Suprapubic skin (tissue), 4 donors: ENCODE data around the gene ACO1. TPM values are rescaled to one million over a fixed set of nuclear protein-coding genes. Genes with fewer than 3 reads are reported as not detected.

ENCODE experiments used
- DNase-seq, 2 donors: peaks; one replicate each; pipeline ENCODE4 v3.0.0-alpha.2; 2019; ENCODE audit warnings: low spot score in 2 of 2
- H3K27ac ChIP-seq: fragments of 200-600 bp; sonication (generic); one replicate; pipeline ENCODE4 v1.5.1; 2019
- H3K27me3 ChIP-seq: fragments of 200-600 bp; sonication (generic); one replicate; pipeline ENCODE4 v1.5.1; 2019
- H3K36me3 ChIP-seq: fragments of 200-600 bp; sonication (generic); one replicate; pipeline ENCODE4 v1.5.1; 2019
- H3K4me1 ChIP-seq: fragments of 200-600 bp; sonication (generic); one replicate; pipeline ENCODE4 v1.5.1; 2019
- H3K4me3 ChIP-seq: fragments of 200-600 bp; sonication (generic); one replicate; pipeline ENCODE4 v1.5.1; 2019; ENCODE audit warnings: mild to moderate bottlenecking
- H3K9me3 ChIP-seq: fragments of 200-600 bp; sonication (generic); one replicate; pipeline ENCODE4 v1.5.1; 2019
- EP300 ChIP-seq: sonication (generic); formaldehyde crosslinking; IDR thresholded peaks from one replicate; pipeline ENCODE4 v1.6.1; 2017; ENCODE audit warnings: antibody characterized with exemption
- POLR2A ChIP-seq, 2 donors: fragments of 450-650 bp; IDR thresholded peaks; one replicate each; pipeline ENCODE4 v1.6.1; 2017; ENCODE audit warnings: antibody characterized with exemption in 2 of 2, mild to moderate bottlenecking in 2 of 2, moderate library complexity in 2 of 2
- POLR2AphosphoS5 ChIP-seq, 3 donors: sonication (generic); formaldehyde crosslinking; IDR thresholded peaks; one replicate each; pipeline ENCODE4 v1.6.1; 2017; ENCODE audit warnings: antibody characterized with exemption in 3 of 3
- WGBS: methylation state at CpG from one replicate; pipeline ENCODE4 v1.1.5; 2018; 5-methylcytosine and 5-hydroxymethylcytosine counted together
- total RNA-seq, 4 donors: library from RNA; depleted of rRNA; stranded (reverse); fragments of >200 nt; gene quantifications; one replicate each; pipeline ENCODE4 v1.1.0, GENCODE V29; 2016
- TF ChIP-seq, protein P1 (sequence below), 2 donors: fragments of 200-600 bp in 1 of 2; fragments of 450-650 bp in 1 of 2; sonication (generic) in 1 of 2; IDR thresholded peaks; one replicate each; pipeline ENCODE4 v1.5.1; 2016 to 2019; ENCODE audit warnings: antibody characterized with exemption in 2 of 2, mild to moderate bottlenecking in 1 of 2, moderate library complexity in 1 of 2

The ACO1 gene
- total RNA-seq, 4 donors from 2014 or later = 18.2 to 25.1 (median 19.9) TPM

DNA sequence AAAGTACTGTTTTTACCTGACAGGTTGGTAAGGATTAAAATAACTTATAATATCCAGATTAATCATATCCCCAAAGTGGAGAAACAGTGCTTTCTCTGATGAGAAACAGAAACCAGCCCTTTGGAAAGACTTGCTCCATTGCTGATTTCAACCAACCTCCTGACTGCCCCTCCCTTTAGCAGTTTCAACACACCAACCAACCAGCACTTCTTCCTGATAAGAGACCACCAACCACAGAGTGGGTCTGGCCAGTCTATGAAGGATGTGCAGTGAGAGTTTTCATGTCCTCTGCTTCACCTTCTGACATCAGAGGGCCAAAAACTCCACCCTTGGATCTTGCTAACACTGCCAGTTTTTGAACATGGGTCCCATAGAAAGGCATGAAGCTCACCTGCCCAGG is 113.5 kb downstream of the ACO1 start:
- H3K27ac ChIP-seq = no peak overlapping the region
- DNase-seq = no peak
- no peak overlapping the region for H3K4me3 ChIP-seq
- H3K9me3 ChIP-seq = no peaks in the 10 kb centered on the region
- H3K4me1 ChIP-seq = no peaks in the 10 kb centered on the region
- no peaks in the 10 kb centered on the region for H3K27me3 ChIP-seq
- TF ChIP-seq, protein P1, sequence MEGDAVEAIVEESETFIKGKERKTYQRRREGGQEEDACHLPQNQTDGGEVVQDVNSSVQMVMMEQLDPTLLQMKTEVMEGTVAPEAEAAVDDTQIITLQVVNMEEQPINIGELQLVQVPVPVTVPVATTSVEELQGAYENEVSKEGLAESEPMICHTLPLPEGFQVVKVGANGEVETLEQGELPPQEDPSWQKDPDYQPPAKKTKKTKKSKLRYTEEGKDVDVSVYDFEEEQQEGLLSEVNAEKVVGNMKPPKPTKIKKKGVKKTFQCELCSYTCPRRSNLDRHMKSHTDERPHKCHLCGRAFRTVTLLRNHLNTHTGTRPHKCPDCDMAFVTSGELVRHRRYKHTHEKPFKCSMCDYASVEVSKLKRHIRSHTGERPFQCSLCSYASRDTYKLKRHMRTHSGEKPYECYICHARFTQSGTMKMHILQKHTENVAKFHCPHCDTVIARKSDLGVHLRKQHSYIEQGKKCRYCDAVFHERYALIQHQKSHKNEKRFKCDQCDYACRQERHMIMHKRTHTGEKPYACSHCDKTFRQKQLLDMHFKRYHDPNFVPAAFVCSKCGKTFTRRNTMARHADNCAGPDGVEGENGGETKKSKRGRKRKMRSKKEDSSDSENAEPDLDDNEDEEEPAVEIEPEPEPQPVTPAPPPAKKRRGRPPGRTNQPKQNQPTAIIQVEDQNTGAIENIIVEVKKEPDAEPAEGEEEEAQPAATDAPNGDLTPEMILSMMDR (IDR thresholded peaks at IDR 0.05) = no peak
- TF ChIP-seq POLR2A (IDR thresholded peaks at IDR 0.05) (no peak), POLR2AphosphoS5 (IDR thresholded peaks at IDR 0.05) (no peak), EP300 (no peak)
- H3K36me3 ChIP-seq = peaks cover 32% of the 10 kb centered on the region

DNA sequence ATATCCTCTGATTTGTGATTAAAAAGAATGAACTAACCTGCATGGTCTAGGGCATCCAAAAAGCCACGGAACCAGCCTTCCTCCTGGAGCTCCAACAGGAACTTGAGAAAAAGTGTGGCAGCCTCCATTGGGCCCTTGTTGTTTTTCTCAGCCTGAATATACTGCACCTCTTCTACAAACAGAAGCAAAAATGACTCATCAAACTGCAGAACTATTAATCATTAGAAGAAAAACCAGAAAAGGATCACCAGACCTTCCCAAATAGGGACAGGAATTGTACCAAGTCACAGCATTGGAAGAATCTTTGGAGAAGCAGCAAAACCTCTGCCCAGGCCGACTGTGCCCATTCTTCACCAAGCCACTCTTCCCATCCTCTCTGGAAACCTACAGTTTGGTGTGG is 116.3 kb downstream of the ACO1 start:
- TF ChIP-seq POLR2AphosphoS5 (IDR thresholded peaks at IDR 0.05) (no peak), EP300 (no peak), POLR2A (IDR thresholded peaks at IDR 0.05) (no peak)
- TF ChIP-seq, protein P1 (IDR thresholded peaks at IDR 0.05) = no peak
- Histone ChIP-seq H3K4me1 (no peaks in the 10 kb centered on the region), H3K27me3 (no peaks in the 10 kb centered on the region), H3K27ac (no peak overlapping the region), H3K9me3 (no peaks in the 10 kb centered on the region), H3K4me3 (no peak overlapping the region), H3K36me3 (peaks cover 28% of the 10 kb centered on the region)
- no peak for DNase-seq
- 98% methylated on average over 2 of the region's 2 CpGs for WGBS

DNA sequence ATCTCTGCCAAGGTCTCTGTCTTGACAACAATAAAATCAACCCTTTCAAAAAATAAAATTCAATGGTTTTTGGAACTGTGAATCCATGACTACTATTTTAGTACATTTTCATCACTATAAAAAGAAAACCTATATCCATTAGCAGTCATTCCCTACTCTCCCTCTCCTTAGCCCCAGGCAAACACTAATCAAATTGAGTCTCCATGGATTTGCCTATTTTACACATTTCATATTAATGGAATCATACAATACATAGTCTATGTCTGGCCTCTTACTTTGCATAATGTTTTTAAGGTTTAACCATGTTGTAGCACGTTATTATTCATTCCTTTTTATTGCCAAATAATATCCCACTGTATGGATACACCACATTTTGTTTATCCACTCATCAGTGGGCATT is 117.4 kb downstream of the ACO1 start:
- Histone ChIP-seq H3K9me3 (no peaks in the 10 kb centered on the region), H3K27ac (no peak overlapping the region), H3K36me3 (peaks cover 25% of the 10 kb centered on the region), H3K4me1 (no peaks in the 10 kb centered on the region), H3K27me3 (no peaks in the 10 kb centered on the region), H3K4me3 (no peak overlapping the region)
- TF ChIP-seq, protein P1 (IDR thresholded peaks at IDR 0.05) = no peak
- TF ChIP-seq POLR2AphosphoS5 (IDR thresholded peaks at IDR 0.05) (no peak), POLR2A (IDR thresholded peaks at IDR 0.05) (no peak), EP300 (no peak)
- DNase-seq = no peak
- WGBS = 81% methylated on average over 1 of the region's 1 CpG

DNA sequence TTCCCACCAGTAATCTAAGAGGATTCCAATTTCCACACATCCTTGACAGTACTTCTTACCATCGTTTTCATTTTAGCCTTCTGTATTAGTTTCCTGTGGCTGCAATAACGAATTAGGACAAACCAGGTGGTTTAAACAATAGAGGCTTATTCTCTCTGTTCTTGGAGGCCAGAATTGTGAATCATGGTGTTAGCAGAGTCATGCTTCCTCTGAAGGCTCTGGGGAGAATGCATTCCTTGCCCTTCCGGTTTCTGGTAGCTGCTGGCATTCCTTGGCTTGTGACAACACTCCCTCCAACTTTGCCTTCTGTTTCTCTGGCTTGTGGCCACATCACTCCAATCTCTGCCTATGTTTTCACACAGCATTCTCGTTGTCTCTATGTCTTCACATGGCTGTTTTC is 118.0 kb downstream of the ACO1 start:
- Histone ChIP-seq H3K9me3 (no peaks in the 10 kb centered on the region), H3K4me3 (no peak overlapping the region), H3K27me3 (no peaks in the 10 kb centered on the region), H3K36me3 (peaks cover 19% of the 10 kb centered on the region), H3K27ac (no peak overlapping the region), H3K4me1 (no peaks in the 10 kb centered on the region)
- 78% methylated on average over 4 of the region's 4 CpGs for WGBS
- TF ChIP-seq POLR2A (IDR thresholded peaks at IDR 0.05) (no peak), POLR2AphosphoS5 (IDR thresholded peaks at IDR 0.05) (no peak), EP300 (no peak)
- TF ChIP-seq, protein P1 (IDR thresholded peaks at IDR 0.05) = no peak
- DNase-seq = no peak

DNA sequence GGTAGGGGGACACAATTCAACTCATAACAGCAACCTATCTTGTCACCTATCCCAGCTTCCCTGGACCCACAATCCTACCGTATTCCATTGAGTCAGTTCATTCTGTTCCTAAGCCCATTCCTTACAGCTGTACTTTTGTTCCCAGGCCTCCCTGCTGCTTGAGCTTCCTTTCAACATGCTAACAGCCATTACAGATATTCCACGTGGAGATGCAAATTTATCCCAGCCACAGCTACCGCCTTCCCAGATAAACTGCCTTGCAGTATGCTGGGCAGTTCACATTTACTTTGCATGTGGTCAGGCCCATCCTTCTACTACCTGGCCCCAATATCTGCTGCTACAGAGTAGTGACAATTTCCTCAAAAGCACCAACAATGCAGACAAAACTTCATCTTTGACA is 118.6 kb downstream of the ACO1 start:
- H3K36me3 ChIP-seq = peaks cover 16% of the 10 kb centered on the region
- H3K4me1 ChIP-seq = no peaks in the 10 kb centered on the region
- H3K27me3 ChIP-seq = no peaks in the 10 kb centered on the region
- WGBS = 81% methylated on average over 3 of the region's 3 CpGs
- no peaks in the 10 kb centered on the region for H3K9me3 ChIP-seq
- no peak overlapping the region for H3K27ac ChIP-seq
- TF ChIP-seq, protein P1 (IDR thresholded peaks at IDR 0.05) = no peak
- no peak for TF ChIP-seq POLR2AphosphoS5 (IDR thresholded peaks at IDR 0.05)
- no peak for TF ChIP-seq POLR2A (IDR thresholded peaks at IDR 0.05)
- no peak for TF ChIP-seq EP300
- no peak for DNase-seq
- no peak overlapping the region for H3K4me3 ChIP-seq

Other genes starting within 250 kb of the ACO1 start
- gene RIGI, start 141.6 kb downstream of the ACO1 start, total RNA-seq = 1 to 10 TPM; 4.2 to 9.3 (median 7.4) TPM
- 1 to 10 TPM; 3.9 to 8.1 (median 6.8) TPM for gene SMIM27, start 167.7 kb downstream of the ACO1 start, total RNA-seq
- gene TOPORS, start 167.9 kb downstream of the ACO1 start, total RNA-seq = 10 to 100 TPM; 19.2 to 29.0 (median 23.6) TPM
- 10 to 100 TPM; 29.9 to 61.0 (median 41.1) TPM for gene NDUFB6, start 188.5 kb downstream of the ACO1 start, total RNA-seq